Hepatocyte (in vitro differentiated cells): ENCODE data around the gene SERAC1. TPM values are rescaled to one million over a fixed set of nuclear protein-coding genes. Genes with fewer than 3 reads are reported as not detected.

ENCODE experiments used
- DNase-seq: peaks from one replicate; pipeline ENCODE4 v3.0.0-alpha.2; 2016; ENCODE audit warnings: low spot score
- H2AFZ ChIP-seq: fragments of 200-600 bp; sonication (generic); 2 replicates; pipeline ENCODE4 v1.6.0; 2016; ENCODE audit warnings: antibody characterized with exemption, mild to moderate bottlenecking
- H3K27ac ChIP-seq: fragments of 200-600 bp; sonication (generic); 2 replicates; pipeline ENCODE4 v1.5.1; 2016; ENCODE audit warnings: mild to moderate bottlenecking
- H3K27me3 ChIP-seq: fragments of 200-600 bp; sonication (generic); 2 replicates; pipeline ENCODE4 v1.6.1; 2016
- H3K36me3 ChIP-seq: fragments of 200-600 bp; sonication (generic); replicated peaks from 2 replicates; pipeline ENCODE4 v1.5.1; 2016; ENCODE audit warnings: low read depth; ENCODE audit not compliant: insufficient read depth
- H3K4me1 ChIP-seq: fragments of 200-600 bp; sonication (generic); 2 replicates; pipeline ENCODE4 v1.5.1; 2016; ENCODE audit warnings: mild to moderate bottlenecking, moderate library complexity; ENCODE audit not compliant: insufficient read depth
- H3K4me2 ChIP-seq: fragments of 200-600 bp; sonication (generic); 2 replicates; pipeline ENCODE4 v1.6.0; 2016
- H3K4me3 ChIP-seq: fragments of 200-600 bp; sonication (generic); 2 replicates; pipeline ENCODE4 v1.5.1; 2016; ENCODE audit warnings: mild to moderate bottlenecking
- H3K79me2 ChIP-seq: fragments of 200-600 bp; sonication (generic); 2 replicates; pipeline ENCODE4 v1.6.0; 2017; ENCODE audit warnings: mild to moderate bottlenecking
- H3K9me2 ChIP-seq: fragments of 200-600 bp; sonication (generic); replicated peaks from 2 replicates; pipeline ENCODE4 v1.6.0; 2017; ENCODE audit warnings: mild to moderate bottlenecking; ENCODE audit not compliant: insufficient read depth
- H3K9me3 ChIP-seq: fragments of 200-600 bp; sonication (generic); 2 replicates; pipeline ENCODE4 v1.5.1; 2016; ENCODE audit warnings: low read depth, mild to moderate bottlenecking
- H4K20me1 ChIP-seq: fragments of 200-600 bp; sonication (generic); 2 replicates; pipeline ENCODE4 v1.6.0; 2016; ENCODE audit warnings: mild to moderate bottlenecking; ENCODE audit not compliant: insufficient read depth, poor library complexity, severe bottlenecking
- CTCF ChIP-seq: fragments of 200-600 bp; sonication (generic); IDR thresholded peaks from 2 replicates; pipeline ENCODE4 v1.5.1; 2016; ENCODE audit warnings: antibody characterized with exemption, mild to moderate bottlenecking; ENCODE audit not compliant: poor library complexity
- EZH2 ChIP-seq: fragments of 200-600 bp; sonication (generic); IDR thresholded peaks from 2 replicates; pipeline ENCODE4 v1.6.1; 2016; ENCODE audit warnings: antibody characterized with exemption, mild to moderate bottlenecking, borderline replicate concordance
- EZH2phosphoT487 ChIP-seq: fragments of 200-600 bp; sonication (generic); IDR thresholded peaks from one replicate; pipeline ENCODE4 v1.6.1; 2018; ENCODE audit warnings: antibody characterized with exemption, mild to moderate bottlenecking, low read depth, moderate library complexity; ENCODE audit not compliant: unreplicated experiment, severe bottlenecking
- WGBS: methylation state at CpG from one replicate; pipeline ENCODE4 v1.1.6; 2016; ENCODE audit warnings: low lambda C conversion rate; ENCODE audit errors: missing lambda C conversion rate; 5-methylcytosine and 5-hydroxymethylcytosine counted together
- polyA plus RNA-seq: library from polyadenylated mRNA; unstranded; fragments of >200 nt; fragmentation: Nextera tagmentation; extraction: Ambion mirVana; gene quantifications from 2 replicates; pipeline ENCODE4 v1.2.1, GENCODE V29; 2016
- total RNA-seq: library from RNA; depleted of rRNA; stranded (reverse); fragments of >200 nt; gene quantifications from 2 replicates; pipeline ENCODE4 v1.2.3, GENCODE V29; 2014

The SERAC1 gene
- total and polyA plus RNA-seq, 2 experiments from 2014 or later: 4.9 to 15.2 TPM

- H3K4me1 ChIP-seq: no peaks in the 10 kb centered on the region
- H3K79me2 ChIP-seq: no peaks in the 10 kb centered on the region
- no peaks in the 10 kb centered on the region for H3K9me3 ChIP-seq
- no peaks in the 10 kb centered on the region for H3K9me2 ChIP-seq
- TF ChIP-seq EZH2phosphoT487: no peak
- TF ChIP-seq CTCF: no peak
- no peak for TF ChIP-seq EZH2
- no peak overlapping the region for H2AFZ ChIP-seq
- no peaks in the 10 kb centered on the region for H3K36me3 ChIP-seq
- H3K27me3 ChIP-seq: no peaks in the 10 kb centered on the region
- 98% methylated on average over 29 of the region's 29 CpGs for WGBS
- H4K20me1 ChIP-seq: no peaks in the 10 kb centered on the region
- no peak for DNase-seq
- H3K4me2 ChIP-seq: no peak overlapping the region
- no peak overlapping the region for H3K27ac ChIP-seq
- H3K4me3 ChIP-seq: no peak overlapping the region
Measured at GRCh38 chr6:158061709-158062461, 106.2 kb downstream of the SERAC1 start.

GRCh38 chr6:158061361-158061708 is 106.7 kb downstream of the SERAC1 start:
- Histone ChIP-seq H3K36me3 (no peaks in the 10 kb centered on the region), H3K27me3 (no peaks in the 10 kb centered on the region), H3K27ac (no peak overlapping the region), H3K4me2 (no peak overlapping the region), H3K79me2 (no peaks in the 10 kb centered on the region), H3K9me2 (no peaks in the 10 kb centered on the region), H3K4me3 (no peak overlapping the region), H4K20me1 (no peaks in the 10 kb centered on the region), H3K9me3 (no peaks in the 10 kb centered on the region), H2AFZ (no peak overlapping the region), H3K4me1 (no peaks in the 10 kb centered on the region)
- no peak for DNase-seq
- TF ChIP-seq EZH2 (no peak), EZH2phosphoT487 (no peak), CTCF (no peak)
- WGBS: 91% methylated on average over 5 of the region's 5 CpGs

GRCh38 chr6:158060455-158061360 is 107.4 kb downstream of the SERAC1 start:
- Histone ChIP-seq H3K4me1 (no peaks in the 10 kb centered on the region), H3K4me3 (no peak overlapping the region), H4K20me1 (no peaks in the 10 kb centered on the region), H3K27me3 (no peaks in the 10 kb centered on the region), H3K36me3 (no peaks in the 10 kb centered on the region), H3K9me3 (no peaks in the 10 kb centered on the region), H3K9me2 (no peaks in the 10 kb centered on the region), H2AFZ (no peak overlapping the region), H3K4me2 (no peak overlapping the region), H3K27ac (peak overlapping the region; percentile 58), H3K79me2 (no peaks in the 10 kb centered on the region)
- peak; percentile 70 for DNase-seq
- WGBS: 89% methylated on average over 11 of the region's 11 CpGs
- TF ChIP-seq EZH2 (no peak), EZH2phosphoT487 (no peak), CTCF (no peak)

Other genes with a start within 250 kb of the SERAC1 start
- 15.4 and 15.6 TPM in 2 replicates for gene SYNJ2, start 186.4 kb downstream of the SERAC1 start, total RNA-seq
- 16.5 and 21.4 TPM in 2 replicates for gene SYNJ2, start 186.4 kb downstream of the SERAC1 start, polyA plus RNA-seq
- gene GTF2H5, start 88 bp upstream of the SERAC1 start, total RNA-seq: 4.9 and 6.4 TPM in 2 replicates
- gene GTF2H5, start 88 bp upstream of the SERAC1 start, polyA plus RNA-seq: 34.6 and 38.6 TPM in 2 replicates
- 129 and 132 TPM in 2 replicates for gene TULP4, start 144.2 kb upstream of the SERAC1 start, total RNA-seq
- gene TULP4, start 144.2 kb upstream of the SERAC1 start, polyA plus RNA-seq: 30.1 and 32.8 TPM in 2 replicates